ENCODE results near the gene LRRC47. TPM values are rescaled to one million over a fixed set of nuclear protein-coding genes. Genes with fewer than 3 reads are reported as not detected.
"Not testable (repeated sequence)": the region's sequence is repeated elsewhere in the genome, so short reads cannot be mapped to it uniquely, and the experiment has no call there.

The LRRC47 gene
- total and polyA plus RNA-seq, 2 of the 13 experiments (the other 11 are each of a cell fraction or from before 2014, with no cell fraction given) = 18.3 to 52.5 TPM

DNA sequence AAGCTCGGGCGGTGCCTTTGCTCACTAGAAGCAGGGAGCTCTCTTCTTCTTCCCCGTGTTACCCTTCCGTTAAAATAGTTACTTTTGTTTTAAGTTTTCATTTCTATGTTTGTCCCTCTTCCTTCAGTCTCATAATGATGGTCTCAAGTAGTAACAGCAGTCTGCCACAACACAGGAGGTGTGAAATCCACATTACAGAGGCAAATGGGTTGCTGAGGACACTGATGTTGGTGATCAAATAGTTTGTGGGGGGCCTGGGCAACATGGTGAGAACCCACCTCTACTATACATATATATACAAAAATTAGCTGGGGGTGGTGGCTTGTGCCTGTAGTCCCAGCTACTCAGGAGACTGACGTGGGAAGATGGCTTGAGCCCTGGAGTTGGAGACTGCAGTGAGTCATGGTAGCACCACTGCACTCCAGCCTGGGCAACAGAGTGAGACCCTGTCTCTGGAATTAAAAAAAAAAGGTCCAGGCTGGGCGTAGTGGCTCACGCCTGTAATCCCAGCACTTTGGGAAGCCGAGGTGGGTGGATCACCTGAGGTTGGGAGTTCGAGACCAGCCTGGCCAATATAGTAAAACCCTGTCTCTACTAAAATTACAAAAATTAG is 14.0 kb upstream of the LRRC47 start:
- H4K20me1 ChIP-seq (ENCODE audit: insufficient read depth, low read length); BruUV-seq (replicated peaks); FAIRE-seq; CTCF ChIA-PET (ENCODE audit: low intra/inter-chr PET ratio, low total read pairs); H3K9me3 ChIP-seq (ENCODE audit: low read length); in situ Hi-C loops (cut with HindIII; ENCODE audit: extremely low pct_ligation_motif_present, low pct_unique_long_range_greater_than_20kb); H2AFZ ChIP-seq (ENCODE audit: low read length); H3K27ac ChIP-seq (ENCODE audit: extremely low read length, insufficient read depth, low read length); H3K36me3 ChIP-seq (replicated peaks in 1 of 2; ENCODE audit: control insufficient read depth in 1 of 2, insufficient read depth in 2 of 2, low read length in 2 of 2); POLR2A ChIA-PET; intact Hi-C loops (cut with micrococcal nuclease; ENCODE audit: unreplicated experiment); H3K27me3 ChIP-seq (ENCODE audit: control insufficient read depth in 1 of 2, insufficient read depth in 2 of 2, low read length in 2 of 2); H3K79me2 ChIP-seq (ENCODE audit: insufficient read depth, low read length); H3K9ac ChIP-seq (ENCODE audit: insufficient read depth, low read depth, low read length); DNase-seq (ENCODE audit: low spot score): not testable (repeated sequence)
- peak; percentile 60; the same call in 1 of the 2 replicates for TF ChIP-seq ZNF121 (CRISPR knock-in tag; IDR thresholded peaks at IDR 0.05)
- peak overlapping the region; percentile 70 for H3K4me2 ChIP-seq (ENCODE audit: low read depth, low read length)
- ATAC-seq = peak; percentile 41
- H3K4me1 ChIP-seq (ENCODE audit: insufficient read depth, low read length) = peaks cover 22% of the 10 kb centered on the region
- WGBS (ENCODE audit: low lambda C conversion rate) = 32% methylated on average over 9 of the region's 9 CpGs
- H3K4me3 ChIP-seq (replicated peaks in 1 of 3; ENCODE audit: insufficient read depth in 1 of 3, low read depth in 2 of 3, low read length in 3 of 3) = peak overlapping the region in 1 of 3 experiments; percentile 41; a peak in 1 of 6 replicates

DNA sequence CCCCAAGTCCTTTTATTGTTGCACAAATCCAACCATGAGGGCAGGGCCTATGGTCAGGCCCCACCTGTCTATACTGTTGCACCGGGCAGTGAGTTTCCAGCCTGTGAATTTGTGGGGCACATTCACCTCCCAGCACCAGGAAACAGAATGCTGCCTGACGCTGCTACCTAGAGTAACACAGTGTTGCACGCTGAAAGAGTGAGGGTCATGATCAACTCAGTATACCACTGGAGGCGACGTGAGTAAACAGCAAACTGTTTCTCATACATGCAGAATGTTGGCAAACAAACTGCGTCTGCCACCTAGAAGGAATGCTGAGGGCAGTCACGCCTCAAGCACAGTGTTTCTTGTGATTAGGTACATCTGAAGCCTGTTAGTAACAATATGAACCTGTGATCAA is 13.4 kb upstream of the LRRC47 start:
- POLR2A ChIA-PET = no interaction called here

More for the DNA sequence above, 13.4 kb upstream of the LRRC47 start:
- no peak for DNase-seq (ENCODE audit: low spot score)
- H3K9me3 ChIP-seq (ENCODE audit: low read length) = no peaks in the 10 kb centered on the region
- H3K4me1 ChIP-seq (ENCODE audit: insufficient read depth, low read length) = peaks cover 24% of the 10 kb centered on the region
- CTCF ChIA-PET (ENCODE audit: low intra/inter-chr PET ratio, low total read pairs) = no interaction called here
- in situ Hi-C loops (cut with HindIII; ENCODE audit: extremely low pct_ligation_motif_present, low pct_unique_long_range_greater_than_20kb) = no loop called here
- WGBS (ENCODE audit: low lambda C conversion rate) = 0% methylated on average over 2 of the region's 7 CpGs
- peak overlapping the region in 1 of 3 experiments; percentile 41; a peak in 1 of 6 replicates for H3K4me3 ChIP-seq (replicated peaks in 1 of 3; ENCODE audit: insufficient read depth in 1 of 3, low read depth in 2 of 3, low read length in 3 of 3)
- BruUV-seq (replicated peaks) = no TSS peak
- H3K36me3 ChIP-seq (replicated peaks in 1 of 2; ENCODE audit: control insufficient read depth in 1 of 2, insufficient read depth in 2 of 2, low read length in 2 of 2) = no peaks in the 10 kb centered on the region
- intact Hi-C loops (cut with micrococcal nuclease; ENCODE audit: unreplicated experiment) = no loop called here
- H3K79me2 ChIP-seq (ENCODE audit: insufficient read depth, low read length) = no peaks in the 10 kb centered on the region
- H3K27me3 ChIP-seq (ENCODE audit: control insufficient read depth in 1 of 2, insufficient read depth in 2 of 2, low read length in 2 of 2) = peaks cover 0 to 6% of the 10 kb centered on the region in 2 experiments; a peak in 1 of 5 replicates
- no peaks in the 10 kb centered on the region for H4K20me1 ChIP-seq (ENCODE audit: insufficient read depth, low read length)
- H3K27ac ChIP-seq (ENCODE audit: extremely low read length, insufficient read depth, low read length) = no peak overlapping the region
- H2AFZ ChIP-seq (ENCODE audit: low read length) = no peak overlapping the region
- TF ChIP-seq ZNF12 (CRISPR knock-in tag; IDR thresholded peaks at IDR 0.05) = peak; percentile 57; the same call in 1 of the 2 replicates
- no peak for TF ChIP-seq ZBTB7A (CRISPR knock-in tag; IDR thresholded peaks at IDR 0.05)
- no peak for TF ChIP-seq ZNF746 (CRISPR knock-in tag; IDR thresholded peaks at IDR 0.05)
- TF ChIP-seq FOXA3 (CRISPR knock-in tag; IDR thresholded peaks at IDR 0.05) = peak; percentile 28; the same call in 1 of the 2 replicates
- TF ChIP-seq FOXP1 (IDR thresholded peaks at IDR 0.05) = no peak
- peak; percentile 59; the same call in 1 of the 2 replicates for TF ChIP-seq FOXP1 (CRISPR knock-in tag; IDR thresholded peaks at IDR 0.05)
- TF ChIP-seq ZNF713 (CRISPR knock-in tag; IDR thresholded peaks at IDR 0.05) = no peak
- no peak for TF ChIP-seq ZNF143 (CRISPR knock-in tag; IDR thresholded peaks at IDR 0.05)
- TF ChIP-seq, protein P1, sequence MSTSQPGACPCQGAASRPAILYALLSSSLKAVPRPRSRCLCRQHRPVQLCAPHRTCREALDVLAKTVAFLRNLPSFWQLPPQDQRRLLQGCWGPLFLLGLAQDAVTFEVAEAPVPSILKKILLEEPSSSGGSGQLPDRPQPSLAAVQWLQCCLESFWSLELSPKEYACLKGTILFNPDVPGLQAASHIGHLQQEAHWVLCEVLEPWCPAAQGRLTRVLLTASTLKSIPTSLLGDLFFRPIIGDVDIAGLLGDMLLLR (CRISPR knock-in tag; IDR thresholded peaks at IDR 0.05) = no peak
- TF ChIP-seq, protein P2, sequence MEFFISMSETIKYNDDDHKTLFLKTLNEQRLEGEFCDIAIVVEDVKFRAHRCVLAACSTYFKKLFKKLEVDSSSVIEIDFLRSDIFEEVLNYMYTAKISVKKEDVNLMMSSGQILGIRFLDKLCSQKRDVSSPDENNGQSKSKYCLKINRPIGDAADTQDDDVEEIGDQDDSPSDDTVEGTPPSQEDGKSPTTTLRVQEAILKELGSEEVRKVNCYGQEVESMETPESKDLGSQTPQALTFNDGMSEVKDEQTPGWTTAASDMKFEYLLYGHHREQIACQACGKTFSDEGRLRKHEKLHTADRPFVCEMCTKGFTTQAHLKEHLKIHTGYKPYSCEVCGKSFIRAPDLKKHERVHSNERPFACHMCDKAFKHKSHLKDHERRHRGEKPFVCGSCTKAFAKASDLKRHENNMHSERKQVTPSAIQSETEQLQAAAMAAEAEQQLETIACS (CRISPR knock-in tag; IDR thresholded peaks at IDR 0.05) = no peak
- TF ChIP-seq SAP130 (CRISPR knock-in tag; IDR thresholded peaks at IDR 0.05; ENCODE audit: low read depth) = 0 out of 2 replicates have a peak, but pooled peaks have one; percentile 29
- TF ChIP-seq ZKSCAN5 (CRISPR knock-in tag; IDR thresholded peaks at IDR 0.05) = peak; percentile 73; the same call in 1 of the 2 replicates
- TF ChIP-seq, protein P3, sequence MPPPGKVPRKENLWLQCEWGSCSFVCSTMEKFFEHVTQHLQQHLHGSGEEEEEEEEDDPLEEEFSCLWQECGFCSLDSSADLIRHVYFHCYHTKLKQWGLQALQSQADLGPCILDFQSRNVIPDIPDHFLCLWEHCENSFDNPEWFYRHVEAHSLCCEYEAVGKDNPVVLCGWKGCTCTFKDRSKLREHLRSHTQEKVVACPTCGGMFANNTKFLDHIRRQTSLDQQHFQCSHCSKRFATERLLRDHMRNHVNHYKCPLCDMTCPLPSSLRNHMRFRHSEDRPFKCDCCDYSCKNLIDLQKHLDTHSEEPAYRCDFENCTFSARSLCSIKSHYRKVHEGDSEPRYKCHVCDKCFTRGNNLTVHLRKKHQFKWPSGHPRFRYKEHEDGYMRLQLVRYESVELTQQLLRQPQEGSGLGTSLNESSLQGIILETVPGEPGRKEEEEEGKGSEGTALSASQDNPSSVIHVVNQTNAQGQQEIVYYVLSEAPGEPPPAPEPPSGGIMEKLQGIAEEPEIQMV (CRISPR knock-in tag; IDR thresholded peaks at IDR 0.05; ENCODE audit: low read depth) = no peak
- peak; percentile 31 for TF ChIP-seq TEAD3 (CRISPR knock-in tag; optimal IDR thresholded peaks at IDR 0.05; ENCODE audit: borderline replicate concordance)
- TF ChIP-seq, protein P4, sequence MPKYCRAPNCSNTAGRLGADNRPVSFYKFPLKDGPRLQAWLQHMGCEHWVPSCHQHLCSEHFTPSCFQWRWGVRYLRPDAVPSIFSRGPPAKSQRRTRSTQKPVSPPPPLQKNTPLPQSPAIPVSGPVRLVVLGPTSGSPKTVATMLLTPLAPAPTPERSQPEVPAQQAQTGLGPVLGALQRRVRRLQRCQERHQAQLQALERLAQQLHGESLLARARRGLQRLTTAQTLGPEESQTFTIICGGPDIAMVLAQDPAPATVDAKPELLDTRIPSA (CRISPR knock-in tag; IDR thresholded peaks at IDR 0.05; ENCODE audit: borderline replicate concordance) = no peak
- H3K4me2 ChIP-seq (ENCODE audit: low read depth, low read length) = peak overlapping the region; percentile 70
- ATAC-seq = peak; percentile 64
- no peak overlapping the region for H3K9ac ChIP-seq (ENCODE audit: insufficient read depth, low read depth, low read length)
- no peak for FAIRE-seq
